HepG2 (cell line): ENCODE results near the gene C11orf86. TPM values are rescaled to one million over a fixed set of nuclear protein-coding genes. Genes with fewer than 3 reads are reported as not detected.

Source experiments
- BORCS8-MEF2B ChIP-seq: sonication (generic); formaldehyde crosslinking; IDR thresholded peaks from 2 replicates; pipeline ENCODE4 v1.8.0; 2022; ENCODE audit warnings: mild to moderate bottlenecking, missing genetic modification reagents
- CBX1 ChIP-seq: IDR thresholded peaks from one replicate; pipeline ENCODE4 v1.6.1; 2016; ENCODE audit warnings: antibody characterized with exemption, low read depth
- CSRNP2 ChIP-seq: sonication (generic); formaldehyde crosslinking; conservative IDR thresholded peaks from 2 replicates; pipeline ENCODE4 v1.8.0; 2022; ENCODE audit warnings: low read depth, missing genetic modification reagents
- GLI4 ChIP-seq: sonication (generic); formaldehyde crosslinking; IDR thresholded peaks from 2 replicates; pipeline ENCODE4 v1.5.1; 2020; ENCODE audit warnings: missing genetic modification reagents, mild to moderate bottlenecking, moderate library complexity, borderline replicate concordance
- GTF2F1 ChIP-seq: fragments of 150-350 bp; IDR thresholded peaks from 2 replicates; pipeline ENCODE4 v1.6.1; 2014; ENCODE audit warnings: low read length
- ISX ChIP-seq: sonication (generic); formaldehyde crosslinking; conservative IDR thresholded peaks from 2 replicates; pipeline ENCODE4 v1.5.0; 2020; ENCODE audit warnings: missing genetic modification reagents
- JARID2 ChIP-seq: sonication (generic); formaldehyde crosslinking; IDR thresholded peaks from 2 replicates; pipeline ENCODE4 v1.8.1; 2023; ENCODE audit warnings: missing genetic modification reagents, inconsistent platforms; ENCODE audit not compliant: insufficient replicate concordance
- KMT2B ChIP-seq: IDR thresholded peaks from 2 replicates; pipeline ENCODE4 v1.6.1; 2016; ENCODE audit warnings: missing genetic modification reagents, missing compliant biosample characterization
- NR2F2 ChIP-seq: IDR thresholded peaks from 2 replicates; pipeline ENCODE4 v1.6.1; 2012; ENCODE audit warnings: low read depth, inconsistent platforms, borderline replicate concordance
- SALL2 ChIP-seq: sonication (generic); formaldehyde crosslinking; IDR thresholded peaks from 2 replicates; pipeline ENCODE4 v1.8.1; 2023; ENCODE audit warnings: mild to moderate bottlenecking, missing genetic modification reagents, inconsistent platforms
- SP5 ChIP-seq: IDR thresholded peaks from 2 replicates; pipeline ENCODE4 v1.6.1; 2016; ENCODE audit warnings: low read depth, borderline replicate concordance
- TRAFD1 ChIP-seq: sonication (generic); formaldehyde crosslinking; IDR thresholded peaks from 2 replicates; pipeline ENCODE4 v1.5.1; 2020; ENCODE audit warnings: missing genetic modification reagents, mild to moderate bottlenecking, borderline replicate concordance
- ZFP41 ChIP-seq: sonication (generic); formaldehyde crosslinking; IDR thresholded peaks from 2 replicates; pipeline ENCODE4 v1.4.0; 2020; ENCODE audit warnings: mild to moderate bottlenecking, missing genetic modification reagents, borderline replicate concordance
- ZHX2 ChIP-seq, 2 experiments: sonication (generic) in 1 of 2; formaldehyde crosslinking in 1 of 2; IDR thresholded peaks; 2 replicates each; pipeline versions ENCODE4 v1.6.1 to v1.9.0; 2014 to 2022; ENCODE audit warnings: antibody characterized with exemption in 1 of 2, borderline replicate concordance in 1 of 2, inconsistent platforms in 1 of 2, low read depth in 1 of 2, missing genetic modification reagents in 1 of 2
- ZNF121 ChIP-seq: sonication (generic); formaldehyde crosslinking; IDR thresholded peaks from 2 replicates; pipeline ENCODE4 v1.5.0; 2020; ENCODE audit warnings: mild to moderate bottlenecking, missing genetic modification reagents
- ZNF17 ChIP-seq: sonication (generic); formaldehyde crosslinking; IDR thresholded peaks from 2 replicates; pipeline ENCODE4 v1.5.0; 2020; ENCODE audit warnings: mild to moderate bottlenecking, missing genetic modification reagents
- ZNF207 ChIP-seq: fragments of 450-650 bp; IDR thresholded peaks from 2 replicates; pipeline ENCODE4 v1.6.1; 2016; ENCODE audit warnings: antibody characterized with exemption, borderline replicate concordance
- ZNF224 ChIP-seq: sonication (generic); formaldehyde crosslinking; IDR thresholded peaks from 2 replicates; pipeline ENCODE4 v1.5.0; 2020; ENCODE audit warnings: mild to moderate bottlenecking, missing genetic modification reagents
- ZNF256 ChIP-seq: sonication (generic); formaldehyde crosslinking; conservative IDR thresholded peaks from 2 replicates; pipeline ENCODE4 v1.4.0; 2020; ENCODE audit warnings: missing genetic modification reagents
- ZNF326 ChIP-seq: sonication (generic); formaldehyde crosslinking; IDR thresholded peaks from 2 replicates; pipeline ENCODE4 v1.4.0; 2020; ENCODE audit warnings: missing genetic modification reagents, borderline replicate concordance
- ZNF441 ChIP-seq: sonication (generic); formaldehyde crosslinking; IDR thresholded peaks from 2 replicates; pipeline ENCODE4 v1.7.0; 2021; ENCODE audit warnings: missing genetic modification reagents, borderline replicate concordance
- ZNF713 ChIP-seq: sonication (generic); formaldehyde crosslinking; IDR thresholded peaks from 2 replicates; pipeline ENCODE4 v1.4.0; 2020; ENCODE audit warnings: mild to moderate bottlenecking, missing genetic modification reagents
- ZNF782 ChIP-seq: sonication (generic); formaldehyde crosslinking; IDR thresholded peaks from 2 replicates; pipeline ENCODE4 v1.4.0; 2020; ENCODE audit warnings: missing genetic modification reagents, mild to moderate bottlenecking, borderline replicate concordance
- polyA plus RNA-seq, 8 experiments: library from polyadenylated mRNA; depleted of rRNA in 3 of 8; stranded (reverse) in 7 of 8; unstranded in 1 of 8; fragments of >200 nt; fragmentation: Illumina TruSeq in 4 of 8; extraction: Trizol in 4 of 8; gene quantifications; 2 replicates each; pipeline versions ENCODE4 v1.2.1 to v1.2.3, GENCODE V29; 2011 to 2016; ENCODE audit warnings: low read depth in 4 of 8, missing spikeins in 1 of 8, mixed read lengths in 1 of 8; ENCODE audit not compliant: insufficient read depth in 1 of 8
- total RNA-seq, 5 experiments: library from RNA; depleted of rRNA; stranded (reverse); fragments of >200 nt; fragmentation: Illumina TruSeq; extraction: Trizol; gene quantifications; 2 replicates each; pipeline ENCODE4 v1.2.3, GENCODE V29; 2016; ENCODE audit warnings: low read depth in 1 of 5

The C11orf86 gene
- total and polyA plus RNA-seq, 2 of the 13 experiments (the other 11 are each of a cell fraction or from before 2014, with no cell fraction given), result 0.11 to 0.18 TPM

DNA sequence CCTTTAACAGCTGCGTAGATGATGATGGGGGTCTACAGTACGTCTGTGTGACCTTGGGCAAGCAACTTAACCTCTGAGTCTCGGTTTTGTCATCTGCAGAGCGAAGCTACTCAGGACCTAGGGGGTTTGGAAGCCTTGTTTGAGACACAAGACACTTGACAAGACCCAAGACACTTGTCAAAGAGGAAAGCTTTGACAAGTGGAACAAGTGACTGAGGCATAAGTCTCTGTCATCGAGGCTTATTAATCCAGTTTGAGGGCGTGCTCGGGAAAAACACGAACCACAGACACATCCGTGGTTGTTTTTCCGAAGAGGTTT is 16.2 kb upstream of the C11orf86 start (continued):
- TF ChIP-seq ZHX2 (IDR thresholded peaks at IDR 0.05; ENCODE audit: low read depth) (no peak), ZHX2 (CRISPR knock-in tag; IDR thresholded peaks at IDR 0.05; ENCODE audit: borderline replicate concordance) (no peak), ZNF256 (CRISPR knock-in tag) (no peak), SP5 (CRISPR knock-in tag) (no peak), GTF2F1 (no peak), GLI4 (CRISPR knock-in tag) (no peak), ZNF782 (CRISPR knock-in tag) (no peak), ZNF207 (no peak), KMT2B (CRISPR knock-in tag) (no peak), ZNF326 (CRISPR knock-in tag) (no peak), ZFP41 (no peak), CBX1 (no peak), NR2F2 (no peak), JARID2 (CRISPR knock-in tag) (no peak), ZNF441 (CRISPR knock-in tag) (peak; percentile 1; the same call in 1 of the 2 replicates), ZNF224 (0 out of 2 replicates have a peak, but pooled peaks have one; percentile 42), ZNF17 (CRISPR knock-in tag) (0 out of 2 replicates have a peak, but pooled peaks have one; percentile 40), ISX (CRISPR knock-in tag) (no peak), BORCS8-MEF2B (CRISPR knock-in tag) (0 out of 2 replicates have a peak, but pooled peaks have one; percentile 2), ZNF713 (CRISPR knock-in tag) (no peak; the same call in 1 of the 2 replicates), ZNF121 (CRISPR knock-in tag) (no peak), TRAFD1 (CRISPR knock-in tag) (no peak), CSRNP2 (CRISPR knock-in tag) (no peak), SALL2 (CRISPR knock-in tag) (no peak)
